DND-41 (cell line): ENCODE data around the gene RHBDL2.

Experiments used
- ATAC-seq: fragments of 200-7000 bp; cut with Tn5 transposase; 3 replicates; pipeline ENCODE4 v1.9.1; 2021; ENCODE audit warnings: low read depth; ENCODE audit not compliant: insufficient read depth
- DNase-seq: peaks from one replicate; pipeline ENCODE4 v3.0.0-alpha.2; 2020
- H2AFZ ChIP-seq: 2 replicates; pipeline ENCODE4 v1.6.0; 2012; ENCODE audit warnings: low read depth, low read length
- H3K27ac ChIP-seq: 2 replicates; pipeline ENCODE4 v1.5.1; 2012; ENCODE audit warnings: low read length, inconsistent platforms
- H3K27me3 ChIP-seq: fragments of 200-600 bp; sonication (generic); 2 replicates; pipeline ENCODE4 v1.6.0; 2012; ENCODE audit warnings: low read length, mild to moderate bottlenecking, inconsistent platforms; ENCODE audit not compliant: insufficient read depth, poor library complexity
- H3K36me3 ChIP-seq: 2 replicates; pipeline ENCODE4 v1.5.1; 2012; ENCODE audit warnings: low read length, inconsistent platforms; ENCODE audit not compliant: insufficient read depth
- H3K4me1 ChIP-seq: 2 replicates; pipeline ENCODE4 v1.5.1; 2012; ENCODE audit warnings: mild to moderate bottlenecking, low read length; ENCODE audit not compliant: insufficient read depth
- H3K4me2 ChIP-seq: 2 replicates; pipeline ENCODE4 v1.6.0; 2012; ENCODE audit warnings: mild to moderate bottlenecking, moderate library complexity, low read length, inconsistent platforms; ENCODE audit not compliant: insufficient read depth
- H3K4me3 ChIP-seq, 2 experiments: fragments of 200-600 bp in 1 of 2; shearing (Covaris generic) in 1 of 2; 2 replicates each; pipeline ENCODE4 v1.5.1; 2012 to 2016; ENCODE audit warnings: inconsistent platforms in 2 of 2, low read length in 2 of 2, mild to moderate bottlenecking in 2 of 2, low read depth in 1 of 2, moderate library complexity in 1 of 2
- H3K79me2 ChIP-seq: 2 replicates; pipeline ENCODE4 v1.6.0; 2012; ENCODE audit warnings: low read length, inconsistent platforms; ENCODE audit not compliant: insufficient read depth
- H3K9ac ChIP-seq: 2 replicates; pipeline ENCODE4 v1.6.0; 2012; ENCODE audit warnings: low read depth, mild to moderate bottlenecking, inconsistent platforms, low read length, moderate library complexity
- H3K9me3 ChIP-seq: 2 replicates; pipeline ENCODE4 v1.5.1; 2012; ENCODE audit warnings: low read length, moderate library complexity, mild to moderate bottlenecking, inconsistent platforms; ENCODE audit not compliant: insufficient read depth, severe bottlenecking
- H4K20me1 ChIP-seq: 2 replicates; pipeline ENCODE4 v1.6.0; 2012; ENCODE audit warnings: low read length; ENCODE audit not compliant: insufficient read depth
- EZH2 ChIP-seq: IDR thresholded peaks from 3 replicates; pipeline ENCODE4 v1.6.1; 2012; ENCODE audit warnings: borderline replicate concordance, low read depth, mild to moderate bottlenecking, moderate library complexity, low read length, inconsistent platforms; ENCODE audit not compliant: severe bottlenecking
- TF ChIP-seq, protein P1 (sequence below): IDR thresholded peaks from 2 replicates; pipeline ENCODE4 v1.5.1; 2012; ENCODE audit warnings: borderline replicate concordance, low read length, moderate library complexity, mild to moderate bottlenecking; ENCODE audit not compliant: poor library complexity, severe bottlenecking; ENCODE audit errors: extremely low read depth

RHBDL2 gene

DNA sequence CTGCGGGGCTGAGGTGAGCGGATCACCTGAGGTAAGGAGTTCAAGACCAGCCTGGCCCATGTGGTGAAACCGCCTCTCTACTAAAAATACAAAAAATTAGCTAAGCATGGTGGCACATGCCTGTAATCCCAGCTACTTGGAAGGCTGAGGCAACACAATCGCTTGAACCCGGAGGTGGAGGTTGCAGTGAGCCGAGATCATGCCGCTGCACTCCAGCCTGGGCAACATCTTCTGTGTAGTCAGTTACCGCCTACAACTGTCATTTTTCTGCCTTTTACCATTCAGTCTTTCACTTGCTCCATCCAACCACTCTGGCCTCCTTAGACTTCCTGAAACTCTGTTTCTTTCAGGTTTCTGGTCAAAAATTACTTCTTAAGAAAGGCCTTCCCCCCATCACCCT lies 70.6 kb downstream of the RHBDL2 start:
- Histone ChIP-seq H3K9ac (no peak overlapping the region), H2AFZ (no peak overlapping the region), H3K27ac (no peak overlapping the region), H3K36me3 (peaks cover 18% of the 10 kb centered on the region), H3K9me3 (no peaks in the 10 kb centered on the region), H3K27me3 (no peaks in the 10 kb centered on the region), H3K4me3 (no peak overlapping the region), H4K20me1 (peaks cover 5% of the 10 kb centered on the region; the same call in 1 of the 2 replicates), H3K4me1 (peaks cover 28% of the 10 kb centered on the region), H3K79me2 (peaks cover 58% of the 10 kb centered on the region), H3K4me2 (no peak overlapping the region)
- TF ChIP-seq, protein P1, sequence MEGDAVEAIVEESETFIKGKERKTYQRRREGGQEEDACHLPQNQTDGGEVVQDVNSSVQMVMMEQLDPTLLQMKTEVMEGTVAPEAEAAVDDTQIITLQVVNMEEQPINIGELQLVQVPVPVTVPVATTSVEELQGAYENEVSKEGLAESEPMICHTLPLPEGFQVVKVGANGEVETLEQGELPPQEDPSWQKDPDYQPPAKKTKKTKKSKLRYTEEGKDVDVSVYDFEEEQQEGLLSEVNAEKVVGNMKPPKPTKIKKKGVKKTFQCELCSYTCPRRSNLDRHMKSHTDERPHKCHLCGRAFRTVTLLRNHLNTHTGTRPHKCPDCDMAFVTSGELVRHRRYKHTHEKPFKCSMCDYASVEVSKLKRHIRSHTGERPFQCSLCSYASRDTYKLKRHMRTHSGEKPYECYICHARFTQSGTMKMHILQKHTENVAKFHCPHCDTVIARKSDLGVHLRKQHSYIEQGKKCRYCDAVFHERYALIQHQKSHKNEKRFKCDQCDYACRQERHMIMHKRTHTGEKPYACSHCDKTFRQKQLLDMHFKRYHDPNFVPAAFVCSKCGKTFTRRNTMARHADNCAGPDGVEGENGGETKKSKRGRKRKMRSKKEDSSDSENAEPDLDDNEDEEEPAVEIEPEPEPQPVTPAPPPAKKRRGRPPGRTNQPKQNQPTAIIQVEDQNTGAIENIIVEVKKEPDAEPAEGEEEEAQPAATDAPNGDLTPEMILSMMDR, result no peak
- TF ChIP-seq EZH2, result no peak
- ATAC-seq, result no peak
- no peak for DNase-seq

DNA sequence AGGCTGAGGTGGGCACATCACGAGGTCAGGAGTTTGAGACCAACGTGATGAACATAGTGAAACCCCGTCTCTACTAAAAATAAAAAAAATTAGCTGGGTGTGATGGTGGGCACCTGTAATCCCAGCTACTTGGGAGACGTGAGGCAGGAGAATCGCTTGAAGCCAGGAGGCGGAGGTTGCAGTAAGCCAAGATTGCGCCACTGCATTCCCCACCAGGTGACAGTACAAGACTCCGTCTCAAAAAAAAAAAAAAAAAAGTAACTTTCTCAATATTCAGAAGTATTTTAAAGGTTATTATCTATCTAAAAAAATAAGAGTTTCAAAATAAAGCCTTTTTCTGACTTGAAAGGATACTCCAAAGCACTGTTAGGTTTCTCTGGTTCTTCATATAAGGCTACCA lies 74.4 kb downstream of the RHBDL2 start:
- TF ChIP-seq, protein P1, result no peak
- no peak for TF ChIP-seq EZH2
- DNase-seq, result no peak
- H3K27ac ChIP-seq, result no peak overlapping the region
- H3K4me2 ChIP-seq, result no peak overlapping the region
- no peaks in the 10 kb centered on the region for H3K9me3 ChIP-seq
- no peak overlapping the region for H3K9ac ChIP-seq
- peaks cover 43% of the 10 kb centered on the region for H3K36me3 ChIP-seq
- no peak overlapping the region for H3K4me3 ChIP-seq
- no peak for ATAC-seq
- H4K20me1 ChIP-seq, result peaks cover 5% of the 10 kb centered on the region; the same call in 1 of the 2 replicates
- H2AFZ ChIP-seq, result no peak overlapping the region
- no peaks in the 10 kb centered on the region for H3K27me3 ChIP-seq
- H3K4me1 ChIP-seq, result peaks cover 27% of the 10 kb centered on the region
- peaks cover 65% of the 10 kb centered on the region for H3K79me2 ChIP-seq

DNA sequence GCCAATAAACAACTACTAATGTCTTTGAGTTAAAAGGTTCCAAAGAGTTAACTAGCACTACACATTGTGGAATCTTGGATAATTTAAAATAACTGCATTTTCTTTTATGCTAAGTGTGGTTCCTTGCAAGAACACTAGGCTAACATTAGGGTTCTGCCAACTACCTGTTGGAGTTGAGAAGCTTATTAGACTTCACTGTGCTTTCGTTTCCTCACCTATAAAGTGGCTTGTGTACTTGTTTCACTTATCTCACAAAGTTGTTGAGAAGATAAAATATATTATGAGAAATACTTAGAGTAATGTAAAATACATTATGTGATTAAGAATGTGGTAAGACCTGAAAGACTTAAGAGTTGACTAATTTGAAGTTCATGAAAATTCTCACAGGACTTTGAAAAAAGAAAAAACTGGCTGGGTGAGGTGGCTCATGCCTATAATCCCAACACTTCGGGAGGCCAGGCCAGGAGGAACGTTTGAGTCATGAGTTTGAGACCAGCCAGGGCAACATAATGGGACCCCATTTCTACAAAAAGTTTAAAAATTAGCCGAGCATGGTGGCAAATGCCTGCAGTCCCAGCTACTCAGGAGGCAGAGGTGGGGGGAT lies 76.4 kb downstream of the RHBDL2 start:
- Histone ChIP-seq H3K36me3 (peaks cover 45% of the 10 kb centered on the region), H3K9ac (no peak overlapping the region), H3K79me2 (peaks cover 66% of the 10 kb centered on the region), H3K27ac (no peak overlapping the region), H3K4me1 (peaks cover 33% of the 10 kb centered on the region), H3K27me3 (no peaks in the 10 kb centered on the region), H4K20me1 (peaks cover 5% of the 10 kb centered on the region; the same call in 1 of the 2 replicates), H3K9me3 (no peaks in the 10 kb centered on the region), H2AFZ (no peak overlapping the region), H3K4me2 (no peak overlapping the region), H3K4me3 (no peak overlapping the region)
- DNase-seq, result no peak
- no peak for ATAC-seq
- TF ChIP-seq, protein P1, result no peak
- no peak for TF ChIP-seq EZH2
